NCI-H187 treated with DMSO at 0.1 percent for 48 hours (cell line): ENCODE results near the gene NR2F1.
A peak's percentile ranks its signal among the peaks of the same experiment; 100 is the strongest.

Experiments used
- DNase-seq: peaks from one replicate; lab custom pipeline; 2025; lab: John Stamatoyannopoulos, UW

Gene NR2F1

GRCh38 chr5:93604644-93605515 is 21.9 kb downstream of the NR2F1 start:
- no peak for DNase-seq

GRCh38 chr5:93606382-93606752 is 23.3 kb downstream of the NR2F1 start:
- no peak for DNase-seq

GRCh38 chr5:93607367-93608258 is 24.6 kb downstream of the NR2F1 start:
- DNase-seq, result no peak

- DNase-seq, result no peak
Observed at GRCh38 chr5:93608855-93609254, 25.8 kb downstream of the NR2F1 start.

- no peak for DNase-seq
Observed at GRCh38 chr5:93609762-93610161, 26.7 kb downstream of the NR2F1 start.

GRCh38 chr5:93610581-93611272 is 27.7 kb downstream of the NR2F1 start:
- DNase-seq, result no peak

- DNase-seq, result no peak
Observed at GRCh38 chr5:93611273-93611975, 28.4 kb downstream of the NR2F1 start.

GRCh38 chr5:93611976-93612854 is 29.2 kb downstream of the NR2F1 start:
- no peak for DNase-seq

GRCh38 chr5:93612855-93613243 is 29.8 kb downstream of the NR2F1 start:
- DNase-seq, result no peak

- no peak for DNase-seq
Observed at GRCh38 chr5:93616538-93617174, 33.6 kb downstream of the NR2F1 start.

GRCh38 chr5:93620487-93621326 is 37.7 kb downstream of the NR2F1 start:
- DNase-seq, result peak; percentile 15

GRCh38 chr5:93621327-93621798 is 38.3 kb downstream of the NR2F1 start:
- DNase-seq, result peak; percentile 29

GRCh38 chr5:93622240-93622885 is 39.3 kb downstream of the NR2F1 start:
- DNase-seq, result no peak

GRCh38 chr5:93623153-93623552 is 40.1 kb downstream of the NR2F1 start:
- DNase-seq, result no peak

GRCh38 chr5:93626801-93627200 is 43.8 kb downstream of the NR2F1 start:
- DNase-seq, result no peak

GRCh38 chr5:93632327-93632726 is 49.3 kb downstream of the NR2F1 start:
- no peak for DNase-seq

GRCh38 chr5:93635991-93636390 is 53.0 kb downstream of the NR2F1 start:
- DNase-seq, result no peak

- DNase-seq, result no peak
Observed at GRCh38 chr5:93636837-93637236, 53.8 kb downstream of the NR2F1 start.

- no peak for DNase-seq
Observed at GRCh38 chr5:93637697-93638096, 54.7 kb downstream of the NR2F1 start.
